IgD-negative memory B cell (primary cell): Measurements from ENCODE around the gene RGS21. TPM values are rescaled to one million over a fixed set of nuclear protein-coding genes. Genes with fewer than 3 reads are reported as not detected.
"Not testable (repeated sequence)": the region's sequence is repeated elsewhere in the genome, so short reads cannot be mapped to it uniquely, and the experiment has no call there.

Experiments
- H3K27ac Mint-ChIP-seq, 3 donors: one replicate each; pipeline ENCODE4 v1.8.0; 2020 to 2022; ENCODE audit warnings: mild to moderate bottlenecking in 3 of 3, mixed read lengths in 3 of 3, moderate library complexity in 1 of 3
- H3K27me3 Mint-ChIP-seq: one replicate; pipeline ENCODE4 v1.8.0; 2021; ENCODE audit warnings: mixed read lengths
- H3K36me3 Mint-ChIP-seq: one replicate; pipeline ENCODE4 v1.8.0; 2020; ENCODE audit warnings: mild to moderate bottlenecking, mixed read lengths
- H3K4me1 Mint-ChIP-seq, 3 donors: one replicate each; pipeline ENCODE4 v1.8.0; 2020 to 2022; ENCODE audit warnings: mixed read lengths in 3 of 3, mild to moderate bottlenecking in 1 of 3
- H3K4me3 Mint-ChIP-seq, 4 donors: one replicate each; pipeline ENCODE4 v1.8.0; 2020 to 2022; ENCODE audit warnings: mild to moderate bottlenecking in 4 of 4, mixed read lengths in 4 of 4, moderate library complexity in 3 of 4
- H3K9me3 Mint-ChIP-seq, 3 donors: one replicate each; pipeline ENCODE4 v1.8.0; 2020 to 2021; ENCODE audit warnings: mixed read lengths in 3 of 3, mild to moderate bottlenecking in 1 of 3
- polyA plus RNA-seq: library from polyadenylated mRNA; unstranded; fragments of 300-500 nt; fragmentation: Illumina TruSeq; gene quantifications from one replicate; pipeline ENCODE4 v1.2.3, GENCODE V29; 2021

The RGS21 gene, protein sequence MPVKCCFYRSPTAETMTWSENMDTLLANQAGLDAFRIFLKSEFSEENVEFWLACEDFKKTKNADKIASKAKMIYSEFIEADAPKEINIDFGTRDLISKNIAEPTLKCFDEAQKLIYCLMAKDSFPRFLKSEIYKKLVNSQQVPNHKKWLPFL
- not detected for polyA plus RNA-seq

DNA sequence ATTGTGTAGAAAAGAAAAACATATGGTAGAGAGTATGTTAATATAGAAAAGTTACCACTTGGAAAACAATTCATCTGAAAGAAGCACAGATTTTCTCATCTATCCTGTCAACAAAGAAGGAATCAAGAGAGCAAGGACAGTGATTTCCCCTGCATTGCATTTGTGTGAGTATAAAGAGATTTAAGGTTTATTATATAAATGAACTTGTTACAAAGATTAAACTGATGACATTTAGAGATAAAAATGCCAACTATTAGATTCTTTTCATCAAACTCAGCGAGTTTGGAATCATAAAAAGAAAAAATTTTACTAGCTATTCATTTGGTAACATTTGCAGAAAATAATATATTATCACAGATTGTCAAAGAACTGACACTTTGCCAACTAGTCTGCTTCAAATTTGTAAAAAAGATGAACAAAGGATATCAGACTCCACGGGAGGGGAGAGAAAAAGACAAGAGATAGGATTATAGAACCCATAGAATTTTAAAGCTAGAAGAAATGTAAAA is at the start of gene RGS21:
RGS21 (plus strand) TSS at position 51 of the 509 bp plus-strand sequence. CDS start 26,045 bp downstream, outside the sequence.
- H3K9me3 Mint-ChIP-seq, result no peaks in the 10 kb centered on the region
- no peak within 1 kb of the TSS for H3K4me3 Mint-ChIP-seq
- H3K27me3 Mint-ChIP-seq, result no peaks in the 10 kb centered on the region
- H3K4me1 Mint-ChIP-seq, result no peaks in the 10 kb centered on the region
- no peaks in the 10 kb centered on the region for H3K36me3 Mint-ChIP-seq
- no peak within 1 kb of the TSS for H3K27ac Mint-ChIP-seq

DNA sequence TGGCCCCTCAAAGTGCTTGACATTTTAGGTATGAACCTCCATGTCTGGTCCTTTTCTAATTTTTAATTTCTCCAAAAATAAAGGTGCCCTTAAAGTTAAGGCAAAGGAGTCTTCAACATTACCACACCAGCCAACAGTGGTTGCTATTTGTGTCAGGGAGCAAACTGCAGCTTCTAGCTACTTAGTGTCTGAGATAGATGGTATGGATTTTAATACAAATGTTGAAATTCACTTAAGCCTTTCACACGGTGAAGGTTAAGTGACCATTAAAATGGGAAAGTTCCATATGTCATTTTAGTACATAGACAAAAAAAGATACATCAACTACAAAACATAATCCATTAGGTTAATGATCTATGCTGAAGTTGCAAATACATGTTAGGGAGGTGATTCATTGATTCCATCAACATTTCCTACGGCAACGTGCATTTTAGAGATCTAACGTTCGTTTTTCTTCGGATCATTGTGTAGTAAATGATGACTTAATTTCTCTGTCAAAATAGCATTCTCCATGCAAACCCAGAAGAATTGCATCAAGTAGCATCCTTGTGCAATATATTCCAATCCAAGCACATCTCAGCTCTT is 48.2 kb upstream of the RGS21 start:
- H3K9me3 Mint-ChIP-seq, result peaks cover 0 to 3% (median 0%) of the 10 kb centered on the region in 3 donors
- no peaks in the 10 kb centered on the region for H3K4me1 Mint-ChIP-seq
- H3K36me3 Mint-ChIP-seq, result no peaks in the 10 kb centered on the region
- H3K27ac Mint-ChIP-seq, result no peak overlapping the region
- H3K4me3 Mint-ChIP-seq, result no peak overlapping the region
- no peaks in the 10 kb centered on the region for H3K27me3 Mint-ChIP-seq

DNA sequence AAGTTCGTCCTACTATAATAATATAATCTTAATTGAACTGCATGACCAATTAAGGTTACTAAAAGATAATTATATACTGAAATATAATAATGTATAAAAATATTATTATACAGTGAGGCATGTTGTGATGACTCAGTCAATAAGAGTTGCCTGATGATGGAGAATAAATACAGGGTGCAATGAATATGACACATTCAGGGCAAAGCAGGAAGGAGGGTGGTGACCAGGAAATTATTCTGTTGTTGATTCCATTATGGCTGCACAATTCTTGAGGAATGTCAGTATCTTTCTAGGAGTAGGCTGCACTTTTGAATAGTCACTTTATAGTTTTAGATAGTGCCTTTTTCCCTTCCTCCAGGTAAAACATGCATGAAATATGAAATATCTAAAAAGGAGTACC is 46.4 kb upstream of the RGS21 start:
- Mint-ChIP-seq H3K27ac (no peak overlapping the region), H3K4me1 (no peaks in the 10 kb centered on the region), H3K36me3 (no peaks in the 10 kb centered on the region), H3K4me3 (no peak overlapping the region), H3K9me3 (peaks cover 0 to 3% (median 0%) of the 10 kb centered on the region in 3 donors), H3K27me3 (no peaks in the 10 kb centered on the region)

DNA sequence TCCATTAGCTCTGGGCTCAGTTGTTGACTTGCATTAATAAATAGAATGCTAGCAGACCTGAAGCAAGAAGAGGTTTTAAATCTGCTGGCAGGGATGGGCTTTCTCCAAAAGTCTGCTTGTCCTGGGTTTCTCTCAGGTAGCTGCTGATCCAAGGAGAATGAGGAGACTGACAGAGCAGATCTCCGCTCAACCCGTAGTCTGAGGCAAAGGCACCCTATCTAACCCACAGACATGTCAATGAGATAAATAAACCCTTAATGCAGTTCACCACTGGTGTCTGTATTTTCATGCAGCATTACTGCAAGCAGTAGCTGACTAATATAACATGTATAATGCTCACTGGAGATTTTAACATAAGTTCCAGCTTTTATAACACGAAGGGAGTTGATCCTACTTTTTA is 44.1 kb upstream of the RGS21 start:
- Mint-ChIP-seq H3K4me1 (no peaks in the 10 kb centered on the region), H3K36me3 (no peaks in the 10 kb centered on the region), H3K27me3 (no peaks in the 10 kb centered on the region), H3K4me3 (no peak overlapping the region), H3K27ac (no peak overlapping the region), H3K9me3 (peaks cover 0 to 3% (median 0%) of the 10 kb centered on the region in 3 donors)

DNA sequence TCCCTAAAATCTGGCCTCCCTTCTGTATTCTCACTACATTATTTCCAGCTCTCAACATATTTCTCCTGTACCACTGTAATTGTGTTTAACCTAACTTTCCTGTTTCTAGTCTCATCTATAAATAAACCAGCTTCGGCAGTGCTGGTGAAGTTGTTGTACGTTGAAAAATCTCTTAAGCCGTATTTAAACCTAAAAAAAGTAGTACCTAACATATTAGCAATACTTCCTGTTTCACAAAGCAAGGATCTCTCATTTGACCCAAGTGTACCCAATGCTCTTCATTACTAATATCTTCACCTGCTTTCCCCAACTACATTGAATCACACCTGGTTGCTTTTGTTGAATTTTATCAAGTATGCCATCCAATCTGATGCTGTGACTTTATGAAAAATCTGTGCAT is 42.2 kb upstream of the RGS21 start:
- H3K27ac Mint-ChIP-seq, result no peak overlapping the region
- no peaks in the 10 kb centered on the region for H3K9me3 Mint-ChIP-seq
- no peaks in the 10 kb centered on the region for H3K4me1 Mint-ChIP-seq
- H3K27me3 Mint-ChIP-seq, result no peaks in the 10 kb centered on the region
- no peaks in the 10 kb centered on the region for H3K36me3 Mint-ChIP-seq
- H3K4me3 Mint-ChIP-seq, result no peak overlapping the region

DNA sequence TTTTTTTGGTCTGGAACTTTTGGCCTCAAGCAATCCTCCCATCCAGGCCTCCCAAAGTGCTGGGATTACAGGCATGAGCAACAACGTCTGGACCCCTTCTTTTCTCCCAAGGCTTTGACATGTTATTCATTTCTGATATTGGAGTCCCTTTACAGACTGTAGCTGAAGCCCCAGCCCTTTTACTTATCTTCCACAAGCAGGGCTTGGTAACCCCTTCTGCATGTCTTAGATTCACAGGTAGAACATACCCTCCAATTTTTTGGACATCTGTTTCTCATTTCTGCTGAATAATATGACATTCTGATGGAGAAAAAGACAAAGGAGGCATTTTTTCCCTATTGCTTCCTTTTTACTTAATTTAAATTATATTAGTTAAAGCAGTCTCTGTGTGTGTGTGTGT is 39.2 kb upstream of the RGS21 start:
- Mint-ChIP-seq H3K36me3 (no peaks in the 10 kb centered on the region), H3K4me3 (no peak overlapping the region), H3K4me1 (no peaks in the 10 kb centered on the region), H3K27ac (no peak overlapping the region), H3K9me3 (no peaks in the 10 kb centered on the region), H3K27me3 (no peaks in the 10 kb centered on the region)

DNA sequence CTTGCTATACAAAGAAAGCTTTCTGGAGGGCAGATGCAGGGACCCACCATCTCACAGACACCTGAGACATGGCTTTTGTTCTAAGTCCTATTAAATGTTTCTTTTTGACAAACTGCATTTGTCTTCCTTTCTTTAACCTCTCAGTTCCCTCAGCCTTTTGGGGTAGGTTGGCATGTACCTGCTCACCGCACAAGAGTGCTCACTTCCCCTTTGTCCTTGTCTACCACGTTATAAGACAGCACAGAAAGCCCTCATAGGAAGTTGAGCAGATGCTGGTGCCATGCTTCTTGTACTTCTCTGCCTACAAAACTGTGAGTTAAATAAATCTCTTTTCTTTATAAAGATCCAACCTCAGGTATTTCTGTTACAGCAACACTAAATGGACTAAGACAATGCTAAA is 31.9 kb upstream of the RGS21 start:
- H3K36me3 Mint-ChIP-seq, result no peaks in the 10 kb centered on the region
- no peak overlapping the region for H3K27ac Mint-ChIP-seq
- no peak overlapping the region for H3K4me3 Mint-ChIP-seq
- no peaks in the 10 kb centered on the region for H3K4me1 Mint-ChIP-seq
- peaks cover 3 to 7% (median 6%) of the 10 kb centered on the region in 3 donors for H3K9me3 Mint-ChIP-seq
- H3K27me3 Mint-ChIP-seq, result no peaks in the 10 kb centered on the region

DNA sequence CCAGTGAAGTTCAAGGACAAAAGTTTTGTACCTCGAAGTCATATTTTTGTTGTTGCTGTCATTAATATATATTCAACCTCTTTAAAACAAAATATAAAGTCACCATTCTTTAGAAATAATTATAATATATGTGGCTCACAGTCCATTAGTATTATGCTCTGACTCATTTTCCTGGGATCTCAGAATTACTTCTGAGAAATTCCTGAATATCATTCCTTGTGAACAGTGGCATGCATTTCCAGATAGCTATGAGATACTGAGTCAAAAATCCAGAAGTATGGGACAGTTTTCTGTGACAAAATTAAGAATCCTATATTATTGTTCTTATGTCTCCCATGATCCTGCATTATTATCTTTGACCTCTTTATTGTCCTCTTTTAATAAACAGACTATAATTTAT is 13.8 kb upstream of the RGS21 start:
- no peak overlapping the region for H3K27ac Mint-ChIP-seq
- no peaks in the 10 kb centered on the region for H3K36me3 Mint-ChIP-seq
- no peaks in the 10 kb centered on the region for H3K27me3 Mint-ChIP-seq
- peaks cover 0 to 5% (median 2%) of the 10 kb centered on the region in 3 donors for H3K9me3 Mint-ChIP-seq
- H3K4me1 Mint-ChIP-seq, result no peaks in the 10 kb centered on the region
- H3K4me3 Mint-ChIP-seq, result no peak overlapping the region

DNA sequence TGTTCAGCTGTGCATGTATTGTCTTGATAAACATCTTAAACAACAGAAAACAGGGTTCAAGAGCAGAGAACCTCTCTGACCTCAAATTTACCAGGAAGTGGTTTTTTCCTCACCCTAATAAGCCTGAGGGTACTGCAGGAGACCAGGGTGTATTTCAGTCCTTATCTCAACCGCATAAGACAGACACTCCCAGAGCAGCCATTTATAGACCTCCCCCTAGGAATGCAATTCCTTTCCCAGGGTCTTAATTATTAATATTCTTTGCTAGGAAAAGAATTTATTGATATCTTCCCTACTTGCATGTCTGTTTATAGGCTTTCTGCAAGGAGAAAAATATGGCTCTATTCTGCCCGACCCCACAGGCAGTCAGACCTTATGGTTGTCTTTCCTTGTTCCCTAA is 8.5 kb upstream of the RGS21 start:
- not testable (repeated sequence) for H3K4me1 Mint-ChIP-seq, H3K27ac Mint-ChIP-seq, H3K4me3 Mint-ChIP-seq, H3K9me3 Mint-ChIP-seq, H3K27me3 Mint-ChIP-seq, H3K36me3 Mint-ChIP-seq

DNA sequence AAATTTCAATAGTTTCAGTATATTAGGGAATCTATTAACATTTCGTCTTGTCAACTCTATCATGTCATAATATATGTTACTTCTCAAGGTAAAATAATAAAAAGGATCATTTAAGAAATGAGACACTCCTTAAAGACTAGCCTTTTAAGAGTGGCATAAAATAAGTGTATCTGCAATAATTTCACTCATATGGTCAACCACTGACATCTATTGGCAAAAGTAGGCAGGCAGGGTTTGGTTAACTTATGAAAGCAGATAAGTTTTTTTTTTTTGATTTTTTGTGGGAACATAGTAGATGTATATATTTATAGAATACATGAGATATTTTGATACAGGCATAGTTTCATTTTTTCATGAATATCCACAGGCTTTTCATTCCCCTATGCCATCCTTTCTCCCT is 5.5 kb upstream of the RGS21 start:
- Mint-ChIP-seq H3K27me3 (no peaks in the 10 kb centered on the region), H3K36me3 (no peaks in the 10 kb centered on the region), H3K4me3 (no peak overlapping the region), H3K27ac (no peak overlapping the region), H3K4me1 (no peaks in the 10 kb centered on the region), H3K9me3 (peaks cover 0 to 7% (median 2%) of the 10 kb centered on the region in 3 donors)

DNA sequence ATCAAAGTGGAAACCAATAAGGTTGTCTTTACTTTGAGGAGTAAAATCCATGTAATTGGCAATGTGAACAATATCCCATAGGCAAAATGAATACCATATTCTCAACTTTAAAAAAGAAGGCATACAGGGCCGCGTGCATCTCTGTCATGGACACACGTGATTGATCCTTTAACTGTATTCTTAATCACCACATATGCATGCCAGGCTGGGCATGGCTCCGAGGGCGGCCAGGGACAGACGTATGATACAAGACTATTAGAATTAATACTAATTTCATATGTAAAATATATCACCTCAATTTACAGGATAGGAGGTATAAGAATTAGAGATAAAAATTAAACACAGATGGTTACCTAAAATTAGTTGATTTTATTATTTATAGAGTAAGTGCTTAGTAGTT is 11.2 kb downstream of the RGS21 start:
- Mint-ChIP-seq H3K4me3 (no peak overlapping the region), H3K9me3 (peaks cover 0 to 1% (median 0%) of the 10 kb centered on the region in 3 donors), H3K27ac (no peak overlapping the region), H3K4me1 (no peaks in the 10 kb centered on the region), H3K27me3 (no peaks in the 10 kb centered on the region), H3K36me3 (no peaks in the 10 kb centered on the region)

DNA sequence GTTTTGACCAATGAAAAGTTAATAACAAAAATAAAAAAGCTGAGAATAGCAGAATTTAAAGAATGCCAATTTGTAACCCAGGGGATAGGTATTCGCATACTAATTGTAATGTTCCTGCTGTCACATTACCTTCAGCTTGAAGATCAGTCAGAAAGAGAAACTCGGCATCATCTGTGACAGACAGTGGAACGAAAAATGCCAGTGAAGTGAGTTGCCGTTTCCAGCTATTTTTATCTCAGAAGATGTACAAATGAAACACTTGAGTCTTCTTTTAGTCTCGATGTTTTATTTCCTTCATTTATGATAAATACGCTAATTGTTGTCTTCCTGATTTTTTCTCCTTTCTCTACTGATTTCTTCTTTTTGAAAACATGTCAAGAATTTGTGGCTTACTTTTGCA is 26.1 kb downstream of the RGS21 start:
- Mint-ChIP-seq H3K4me3 (no peak overlapping the region), H3K36me3 (no peaks in the 10 kb centered on the region), H3K27ac (no peak overlapping the region), H3K27me3 (peaks cover 1% of the 10 kb centered on the region), H3K9me3 (peaks cover 0 to 3% (median 2%) of the 10 kb centered on the region in 3 donors), H3K4me1 (no peaks in the 10 kb centered on the region)

DNA sequence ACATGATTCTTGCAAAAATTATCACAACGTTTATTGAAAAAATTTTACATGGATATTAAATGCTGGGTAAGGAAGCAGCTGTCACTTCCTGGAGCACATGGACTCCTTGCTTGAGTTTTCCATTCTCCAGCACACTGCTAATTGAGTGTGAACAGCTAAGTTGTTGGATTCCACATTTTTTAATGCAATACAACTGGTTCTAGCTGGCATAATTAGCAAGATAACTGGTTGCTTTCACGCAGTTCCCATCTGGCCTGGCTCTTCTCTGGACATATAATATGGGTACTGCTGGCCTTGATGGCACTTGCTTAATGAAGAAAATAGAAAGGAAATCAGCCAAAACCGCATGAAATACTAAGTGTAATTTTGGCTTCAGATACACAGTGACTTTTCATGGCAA is 26.6 kb downstream of the RGS21 start:
- H3K36me3 Mint-ChIP-seq, result no peaks in the 10 kb centered on the region
- no peak overlapping the region for H3K4me3 Mint-ChIP-seq

DNA sequence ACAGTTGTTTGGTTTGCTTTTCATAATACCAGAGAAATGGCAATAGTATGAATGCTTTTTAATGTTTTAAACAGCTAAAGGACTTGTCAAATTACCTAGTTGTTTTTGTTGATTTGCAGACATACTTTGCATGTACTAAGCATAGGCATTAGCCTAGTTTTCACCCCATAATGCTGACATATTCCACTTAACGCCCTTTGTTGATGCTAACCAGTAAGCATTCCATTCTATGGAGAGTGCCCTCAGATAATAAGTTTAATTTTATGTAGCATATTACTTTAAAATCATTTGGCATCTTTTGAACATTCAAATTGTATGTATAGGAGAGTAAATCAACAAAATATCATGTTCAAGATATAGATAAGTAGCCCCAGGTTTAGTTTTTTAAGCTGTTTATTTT is 32.5 kb downstream of the RGS21 start:
- H3K9me3 Mint-ChIP-seq, result peaks cover 0 to 1% (median 0%) of the 10 kb centered on the region in 3 donors
- H3K4me3 Mint-ChIP-seq, result no peak overlapping the region
- peaks cover 1% of the 10 kb centered on the region for H3K27me3 Mint-ChIP-seq
- no peaks in the 10 kb centered on the region for H3K4me1 Mint-ChIP-seq
- no peak overlapping the region for H3K27ac Mint-ChIP-seq
- H3K36me3 Mint-ChIP-seq, result no peaks in the 10 kb centered on the region

More for the DNA sequence above, 26.6 kb downstream of the RGS21 start:
- H3K4me1 Mint-ChIP-seq, result no peaks in the 10 kb centered on the region
- no peak overlapping the region for H3K27ac Mint-ChIP-seq
- peaks cover 1% of the 10 kb centered on the region for H3K27me3 Mint-ChIP-seq
- peaks cover 0 to 3% (median 2%) of the 10 kb centered on the region in 3 donors for H3K9me3 Mint-ChIP-seq

DNA sequence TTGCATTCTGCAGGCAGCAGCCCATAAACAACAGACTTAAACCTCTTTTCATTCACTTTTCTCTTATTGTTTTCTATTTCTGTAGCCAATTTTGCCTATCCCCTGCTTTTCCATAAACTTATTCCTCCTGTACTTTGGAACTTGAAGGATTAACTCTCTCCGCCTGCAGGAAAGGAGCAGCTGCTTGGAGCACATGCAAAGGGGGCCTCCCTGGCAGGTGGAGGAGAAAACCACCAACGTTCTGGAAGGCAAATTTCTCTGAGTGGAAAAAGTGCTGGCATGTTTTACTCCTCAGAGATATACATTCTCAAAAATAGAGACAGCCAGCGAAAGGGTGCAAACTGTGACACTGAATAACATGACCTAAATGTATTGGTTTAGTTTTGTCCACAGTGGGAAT is 33.6 kb downstream of the RGS21 start:
- H3K36me3 Mint-ChIP-seq, result no peaks in the 10 kb centered on the region
- no peak overlapping the region for H3K4me3 Mint-ChIP-seq
- peaks cover 1% of the 10 kb centered on the region for H3K27me3 Mint-ChIP-seq
- no peaks in the 10 kb centered on the region for H3K4me1 Mint-ChIP-seq
- H3K9me3 Mint-ChIP-seq, result peaks cover 0 to 2% (median 0%) of the 10 kb centered on the region in 3 donors
- H3K27ac Mint-ChIP-seq, result no peak overlapping the region

DNA sequence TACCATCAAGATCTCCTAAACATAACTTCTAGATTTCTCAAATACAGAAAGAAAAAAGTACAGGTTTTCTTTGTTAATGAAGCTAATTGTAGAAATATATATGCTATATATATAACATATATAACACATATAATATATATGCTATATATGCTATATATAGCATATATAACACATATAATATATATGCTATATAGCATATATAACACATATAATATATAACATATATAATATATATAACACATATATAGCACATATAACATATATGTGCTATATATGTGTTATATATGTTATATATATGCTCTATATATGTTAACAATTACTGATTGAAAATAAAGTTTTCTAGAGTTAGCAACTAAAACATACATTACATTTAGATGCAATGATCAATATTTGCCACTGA is 34.8 kb downstream of the RGS21 start:
- Mint-ChIP-seq H3K4me1 (no peaks in the 10 kb centered on the region), H3K4me3 (no peak overlapping the region), H3K27ac (no peak overlapping the region), H3K27me3 (no peaks in the 10 kb centered on the region), H3K9me3 (peaks cover 0 to 2% (median 0%) of the 10 kb centered on the region in 3 donors), H3K36me3 (no peaks in the 10 kb centered on the region)
